Astrocyte (in vitro differentiated cells and primary cell): Measurements from ENCODE around the gene SRBD1.

Experiments
- EZH2 ChIP-seq: IDR thresholded peaks from 2 replicates; pipeline ENCODE4 v1.6.1; 2012; ENCODE audit warnings: mild to moderate bottlenecking, low read length, inconsistent platforms; ENCODE audit not compliant: insufficient read depth
- TF ChIP-seq, protein P1 (sequence below): IDR thresholded peaks from 2 replicates; pipeline ENCODE4 v1.5.1; 2011; ENCODE audit warnings: low read depth, mild to moderate bottlenecking, inconsistent platforms, low read length, moderate library complexity; ENCODE audit not compliant: insufficient read depth

DNA sequence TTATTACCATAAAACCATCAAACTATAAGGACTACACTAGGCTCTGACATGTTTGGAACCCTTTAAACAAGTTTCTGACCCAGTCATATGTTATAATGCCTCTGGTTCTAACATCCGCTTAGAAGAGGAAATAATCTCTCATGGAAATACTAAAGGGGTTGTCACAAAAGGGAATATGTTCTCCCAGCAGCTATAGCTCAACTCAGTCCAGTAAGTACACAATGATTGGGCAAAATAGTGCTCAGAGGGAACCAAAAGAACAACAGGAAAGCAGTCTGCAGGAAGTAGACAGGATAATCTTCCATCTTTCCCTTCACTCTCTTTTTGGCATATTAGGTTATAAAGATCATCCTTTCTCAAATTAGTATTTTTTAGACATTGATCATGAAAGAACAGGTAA is 4.3 kb downstream of the SRBD1 start:
- TF ChIP-seq, protein P1, sequence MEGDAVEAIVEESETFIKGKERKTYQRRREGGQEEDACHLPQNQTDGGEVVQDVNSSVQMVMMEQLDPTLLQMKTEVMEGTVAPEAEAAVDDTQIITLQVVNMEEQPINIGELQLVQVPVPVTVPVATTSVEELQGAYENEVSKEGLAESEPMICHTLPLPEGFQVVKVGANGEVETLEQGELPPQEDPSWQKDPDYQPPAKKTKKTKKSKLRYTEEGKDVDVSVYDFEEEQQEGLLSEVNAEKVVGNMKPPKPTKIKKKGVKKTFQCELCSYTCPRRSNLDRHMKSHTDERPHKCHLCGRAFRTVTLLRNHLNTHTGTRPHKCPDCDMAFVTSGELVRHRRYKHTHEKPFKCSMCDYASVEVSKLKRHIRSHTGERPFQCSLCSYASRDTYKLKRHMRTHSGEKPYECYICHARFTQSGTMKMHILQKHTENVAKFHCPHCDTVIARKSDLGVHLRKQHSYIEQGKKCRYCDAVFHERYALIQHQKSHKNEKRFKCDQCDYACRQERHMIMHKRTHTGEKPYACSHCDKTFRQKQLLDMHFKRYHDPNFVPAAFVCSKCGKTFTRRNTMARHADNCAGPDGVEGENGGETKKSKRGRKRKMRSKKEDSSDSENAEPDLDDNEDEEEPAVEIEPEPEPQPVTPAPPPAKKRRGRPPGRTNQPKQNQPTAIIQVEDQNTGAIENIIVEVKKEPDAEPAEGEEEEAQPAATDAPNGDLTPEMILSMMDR, result no peak
- TF ChIP-seq EZH2, result no peak
